Measurements from ENCODE around the gene CD7.

GRCh38 chr17:82334622-82335394 lies 17.4 kb upstream of the CD7 start:
- TF ChIP-seq, protein P1, sequence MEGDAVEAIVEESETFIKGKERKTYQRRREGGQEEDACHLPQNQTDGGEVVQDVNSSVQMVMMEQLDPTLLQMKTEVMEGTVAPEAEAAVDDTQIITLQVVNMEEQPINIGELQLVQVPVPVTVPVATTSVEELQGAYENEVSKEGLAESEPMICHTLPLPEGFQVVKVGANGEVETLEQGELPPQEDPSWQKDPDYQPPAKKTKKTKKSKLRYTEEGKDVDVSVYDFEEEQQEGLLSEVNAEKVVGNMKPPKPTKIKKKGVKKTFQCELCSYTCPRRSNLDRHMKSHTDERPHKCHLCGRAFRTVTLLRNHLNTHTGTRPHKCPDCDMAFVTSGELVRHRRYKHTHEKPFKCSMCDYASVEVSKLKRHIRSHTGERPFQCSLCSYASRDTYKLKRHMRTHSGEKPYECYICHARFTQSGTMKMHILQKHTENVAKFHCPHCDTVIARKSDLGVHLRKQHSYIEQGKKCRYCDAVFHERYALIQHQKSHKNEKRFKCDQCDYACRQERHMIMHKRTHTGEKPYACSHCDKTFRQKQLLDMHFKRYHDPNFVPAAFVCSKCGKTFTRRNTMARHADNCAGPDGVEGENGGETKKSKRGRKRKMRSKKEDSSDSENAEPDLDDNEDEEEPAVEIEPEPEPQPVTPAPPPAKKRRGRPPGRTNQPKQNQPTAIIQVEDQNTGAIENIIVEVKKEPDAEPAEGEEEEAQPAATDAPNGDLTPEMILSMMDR (conservative IDR thresholded peaks at IDR 0.05), result no peak
- no peak for TF ChIP-seq ZFX (IDR thresholded peaks at IDR 0.05)

Measured in C4-2B (cell line).